Right cardiac atrium (tissue), 5 donors: ENCODE results near the gene CYFIP2. TPM values are rescaled to one million over a fixed set of nuclear protein-coding genes. Genes with fewer than 3 reads are reported as not detected.

Experiments
- ATAC-seq, 2 donors: fragments of 200-7000 bp; cut with Tn5 transposase; one replicate each; pipeline versions ENCODE4 v1.8.0 to v1.9.1; 2020; ENCODE audit warnings: moderate library complexity in 2 of 2, mild to moderate bottlenecking in 1 of 2
- DNase-seq, 3 donors: peaks; one replicate each; pipeline ENCODE4 v3.0.0-alpha.2; 2020
- H3K27ac ChIP-seq: one replicate; pipeline ENCODE4 v1.5.1; 2013; ENCODE audit warnings: mild to moderate bottlenecking, low read length, control low read depth, moderate library complexity
- H3K27me3 ChIP-seq: one replicate; pipeline ENCODE4 v1.6.1; 2013; ENCODE audit not compliant: control insufficient read depth, insufficient read depth
- H3K4me1 ChIP-seq: one replicate; pipeline ENCODE4 v1.6.1; 2013; ENCODE audit warnings: low read length; ENCODE audit not compliant: control insufficient read depth, insufficient read depth
- H3K4me3 ChIP-seq: one replicate; pipeline ENCODE4 v1.5.1; 2013; ENCODE audit warnings: low read length, control low read depth
- H3K9me3 ChIP-seq: one replicate; pipeline ENCODE4 v1.6.1; 2013; ENCODE audit warnings: low read length; ENCODE audit not compliant: control insufficient read depth
- WGBS: extraction: QIAGEN DNeasy Blood & Tissue Kit; methylation state at CpG from one replicate; pipeline ENCODE4 v1.1.7; 2013; 5-methylcytosine and 5-hydroxymethylcytosine counted together
- intact Hi-C, 4 donors: fragments of 100-400 bp; cut with DNase I; formaldehyde crosslinking; loops; one replicate each; pipeline versions ENCODE4 v1.11.0 to v1.14.0; 2022 to 2023
- polyA plus RNA-seq: library from polyadenylated mRNA; stranded (reverse); fragments of 200-250 nt; gene quantifications from one replicate; pipeline ENCODE4 v1.2.3, GENCODE V29; 2013
- total RNA-seq, 4 donors: library from RNA; stranded (reverse); fragmentation: NEBNext Ultra II Directional; extraction: Animal tissue kit (Norgen Biotek cat#: 25700); gene quantifications; one replicate each; pipeline ENCODE4 v1.2.1, GENCODE V29; 2021
- donor health status: healthy with polysubstance abuse.
- donor health status: DM: no; HTN: yes; CAD: no.
- donor health status: DM: no; HTN: no; CAD: no.
- donor health status: DM: no; HTN: yes; CAD: no; lungs with severe emphysema.
- donor health status: DM: yes; HTN: yes; CAD: no.

Gene CYFIP2
- total and polyA plus RNA-seq, 5 donors, result 27.4 to 43.8 (median 36.7) TPM

DNA sequence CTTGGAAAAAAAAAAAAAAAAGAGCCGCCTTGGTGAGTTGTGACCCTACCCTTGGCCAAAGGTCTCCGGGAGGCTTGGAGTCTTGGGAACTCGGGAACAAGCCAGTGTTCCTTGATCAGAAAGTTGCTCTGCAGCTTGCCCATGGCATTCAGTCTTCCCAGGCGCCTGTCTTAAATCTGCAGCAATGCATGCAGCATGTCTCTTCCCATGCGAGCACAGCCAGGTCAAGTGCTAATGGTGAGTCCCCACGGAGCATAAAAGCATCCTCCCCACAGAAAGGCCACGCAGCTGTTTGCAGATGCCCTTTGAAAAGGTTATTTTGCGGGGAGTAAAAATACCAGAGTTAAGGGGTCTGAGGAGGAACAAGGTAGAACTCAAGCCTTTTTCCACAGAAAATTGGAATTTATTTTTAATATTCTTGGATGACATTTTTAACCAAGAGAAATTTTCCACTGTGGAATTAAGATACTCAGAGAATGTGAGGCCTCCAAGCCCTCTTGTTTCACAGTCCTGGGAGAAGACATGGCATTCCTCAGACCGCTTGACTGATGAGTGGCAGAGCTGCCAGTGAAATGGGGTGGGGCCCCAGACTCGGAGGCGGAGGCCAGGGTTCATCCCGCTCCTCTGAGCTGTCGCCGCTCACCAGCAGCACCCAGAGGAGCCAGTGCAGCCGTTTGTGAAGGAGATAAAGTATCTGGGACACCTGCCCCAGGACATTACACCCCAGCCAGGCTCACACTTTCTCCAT lies 81.6 kb downstream of the CYFIP2 start:
- 52% methylated on average over 15 of the region's 15 CpGs for WGBS

DNA sequence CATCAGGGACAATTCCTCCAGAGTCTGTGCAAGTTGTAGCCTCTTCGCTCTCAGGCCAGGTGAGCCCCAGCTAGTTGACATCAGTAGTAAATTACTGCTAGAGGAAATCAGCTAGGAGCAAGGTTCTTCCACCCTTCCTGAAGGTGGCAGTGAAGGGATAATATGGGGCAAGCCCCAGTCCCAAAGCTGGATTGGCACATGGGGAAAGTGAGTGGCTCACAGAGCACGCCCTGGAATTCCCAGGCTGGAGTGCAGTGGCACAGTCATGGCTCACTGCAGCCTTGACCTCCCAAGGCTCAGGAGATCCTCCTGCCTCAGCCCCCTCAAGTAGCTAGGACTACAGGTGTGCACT lies 82.1 kb downstream of the CYFIP2 start:
- ATAC-seq (no peak), DNase-seq (no peak)
- no peaks in the 10 kb centered on the region for H3K4me1 ChIP-seq
- intact Hi-C loops, result loop anchor here in 1 of 4 donors (10.0 kb wide), 1 partner anchor 367 kb away; no protein-coding TSS in a partner anchor
- H3K27me3 ChIP-seq, result no peaks in the 10 kb centered on the region
- no peak overlapping the region for H3K4me3 ChIP-seq
- no peak overlapping the region for H3K27ac ChIP-seq
- 81% methylated on average over 2 of the region's 2 CpGs for WGBS
- no peaks in the 10 kb centered on the region for H3K9me3 ChIP-seq

More for the DNA sequence above, 81.6 kb downstream of the CYFIP2 start:
- no peaks in the 10 kb centered on the region for H3K9me3 ChIP-seq
- DNase-seq (peak in 1 of 3 donors; percentile 73), ATAC-seq (peak; percentile 62 to 90)
- intact Hi-C loops, result loop anchor here in 1 of 4 donors (10.0 kb wide), 1 partner anchor 367 kb away; no protein-coding TSS in a partner anchor
- no peak overlapping the region for H3K4me3 ChIP-seq
- no peaks in the 10 kb centered on the region for H3K4me1 ChIP-seq
- H3K27ac ChIP-seq, result no peak overlapping the region
- no peaks in the 10 kb centered on the region for H3K27me3 ChIP-seq

DNA sequence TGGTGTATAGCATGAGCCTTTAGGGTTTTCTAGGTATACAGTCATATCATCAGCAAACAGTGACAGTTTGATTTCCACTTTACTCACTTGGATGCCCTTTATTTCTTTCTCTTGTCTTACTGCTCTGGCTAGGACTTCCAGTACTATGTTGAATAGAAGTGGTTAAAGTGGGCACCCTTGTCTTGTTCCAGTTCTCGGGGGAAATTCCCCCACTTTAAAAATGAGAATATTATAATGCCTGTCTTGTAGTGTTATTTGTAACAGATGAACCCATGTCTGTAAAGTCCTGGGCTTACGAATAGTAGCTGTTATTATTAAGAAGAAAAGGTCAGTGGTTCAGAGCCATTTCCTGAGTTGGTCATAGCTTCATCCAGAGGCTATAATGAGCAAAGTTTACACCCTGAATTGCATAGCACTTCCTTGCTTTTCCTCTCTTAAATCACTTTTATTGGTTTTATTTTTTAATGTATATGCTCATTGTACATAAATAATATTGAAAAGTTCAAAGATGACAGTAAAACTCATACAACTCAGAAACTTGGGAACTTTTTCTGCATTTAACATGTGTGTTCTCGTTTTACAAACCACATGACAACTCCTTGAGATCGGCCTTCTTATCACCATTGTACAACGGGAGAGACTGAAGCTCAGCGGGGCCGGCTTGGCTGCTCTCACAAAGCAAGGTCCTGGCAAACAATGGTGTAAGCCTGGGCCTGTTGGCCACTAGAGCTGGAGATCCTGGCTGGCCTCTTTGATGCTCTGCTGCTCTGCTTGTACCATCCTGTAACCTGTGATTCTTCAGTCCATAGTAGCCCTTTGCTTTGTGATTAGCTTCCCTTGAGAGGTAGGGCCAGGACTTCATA lies 85.2 kb downstream of the CYFIP2 start:
- DNase-seq, result no peak
- WGBS, result 50% methylated on average over 7 of the region's 7 CpGs
- no peaks in the 10 kb centered on the region for H3K27me3 ChIP-seq
- no peak overlapping the region for H3K4me3 ChIP-seq
- H3K4me1 ChIP-seq, result no peaks in the 10 kb centered on the region
- H3K27ac ChIP-seq, result no peak overlapping the region
- H3K9me3 ChIP-seq, result no peaks in the 10 kb centered on the region
- no peak for ATAC-seq
- intact Hi-C loops, result no loop called here

DNA sequence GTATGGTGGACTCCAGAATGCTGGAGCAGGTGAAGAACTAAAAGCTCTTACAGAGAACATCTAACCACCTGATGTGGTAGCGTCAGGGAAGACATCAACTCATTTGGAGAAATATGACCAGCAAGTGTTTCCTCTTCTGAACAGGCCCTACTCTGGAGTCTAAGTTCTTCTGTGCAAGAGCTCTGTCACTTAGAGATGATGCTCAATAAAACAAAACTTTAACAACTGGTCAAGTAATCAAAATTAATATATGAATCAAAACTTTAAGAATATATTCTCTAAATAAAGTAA lies 85.8 kb downstream of the CYFIP2 start:
- Histone ChIP-seq H3K27me3 (no peaks in the 10 kb centered on the region), H3K4me1 (no peaks in the 10 kb centered on the region), H3K27ac (no peak overlapping the region), H3K4me3 (no peak overlapping the region), H3K9me3 (no peaks in the 10 kb centered on the region)
- no peak for ATAC-seq
- WGBS, result 93% methylated on average over 1 of the region's 1 CpG
- DNase-seq, result no peak
- intact Hi-C loops, result no loop called here

DNA sequence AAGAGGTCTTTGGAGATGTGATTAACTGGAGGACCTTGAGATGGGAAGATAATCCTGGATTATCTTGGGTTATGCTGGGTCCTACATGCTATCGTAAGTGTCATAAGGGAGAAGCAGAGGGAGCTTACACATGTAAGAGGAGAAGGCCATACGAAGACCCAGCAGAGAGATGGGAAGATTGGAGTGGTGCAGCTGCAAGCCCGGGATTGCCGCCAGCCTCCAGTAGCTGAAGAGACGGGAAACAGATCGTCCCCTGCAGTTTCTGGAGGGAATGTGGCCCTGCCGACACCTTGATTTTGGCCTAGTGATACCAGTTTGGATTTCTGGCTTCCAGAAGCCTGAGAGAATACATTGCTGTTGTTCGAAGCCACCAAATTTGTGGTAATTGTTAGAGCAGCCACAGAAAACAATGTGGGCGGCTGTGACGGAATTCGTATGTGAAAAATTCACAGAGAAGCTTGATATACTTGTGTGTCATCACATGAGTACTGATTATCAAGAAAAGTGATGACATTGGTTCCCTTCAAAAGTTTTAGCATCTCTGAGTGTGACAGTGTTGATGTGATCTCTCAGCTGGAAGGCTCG lies 86.9 kb downstream of the CYFIP2 start:
- DNase-seq, result no peak
- Histone ChIP-seq H3K4me3 (no peak overlapping the region), H3K27ac (no peak overlapping the region), H3K4me1 (no peaks in the 10 kb centered on the region), H3K27me3 (no peaks in the 10 kb centered on the region), H3K9me3 (no peaks in the 10 kb centered on the region)
- intact Hi-C loops, result no loop called here
- 61% methylated on average over 12 of the region's 12 CpGs for WGBS
- peak in 1 of 2 donors; percentile 15 for ATAC-seq

DNA sequence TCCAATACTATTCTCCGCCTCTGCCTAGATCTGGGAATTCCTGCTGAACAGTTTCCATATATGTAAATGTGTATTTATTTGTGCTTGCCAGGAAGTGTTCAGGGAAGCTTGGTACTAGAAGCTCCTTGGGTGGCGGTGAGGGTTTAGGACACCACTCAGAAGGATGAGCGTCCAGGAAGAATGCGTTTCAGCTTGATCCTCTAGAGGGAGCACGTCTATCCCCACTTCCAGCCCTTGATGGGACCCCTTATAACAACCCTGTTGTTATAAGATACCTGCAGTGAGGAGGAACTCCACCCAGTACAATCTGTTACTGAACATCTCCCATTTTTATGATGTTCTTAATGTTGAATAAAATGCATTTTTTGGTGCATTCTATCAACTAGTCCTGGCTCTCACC lies 88.9 kb downstream of the CYFIP2 start:
- DNase-seq, result no peak
- ATAC-seq, result no peak

DNA sequence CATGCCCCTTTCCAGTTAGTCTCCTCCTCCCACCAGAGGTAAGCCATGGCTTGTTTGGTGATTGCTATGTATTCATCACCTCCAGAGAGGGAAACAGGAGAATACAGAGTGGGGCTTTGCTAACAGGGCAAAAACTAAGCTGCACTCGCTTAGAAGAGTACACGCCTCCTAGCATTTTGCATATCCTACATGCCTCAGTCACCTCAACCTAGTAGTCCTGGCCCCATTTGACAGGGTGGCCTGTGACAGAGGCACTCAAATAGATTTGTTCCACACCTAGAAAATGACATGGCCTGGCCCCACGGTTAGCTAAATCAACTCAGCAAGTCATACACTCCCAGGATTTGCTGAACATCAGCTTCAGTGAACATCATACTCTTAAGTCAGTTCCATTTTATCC lies 90.7 kb downstream of the CYFIP2 start:
- intact Hi-C loops, result no loop called here
- Histone ChIP-seq H3K27ac (no peak overlapping the region), H3K9me3 (no peaks in the 10 kb centered on the region), H3K4me1 (peaks cover under 1% of the 10 kb centered on the region), H3K4me3 (no peak overlapping the region), H3K27me3 (no peaks in the 10 kb centered on the region)
- ATAC-seq (no peak), DNase-seq (no peak)
- 96% methylated on average over 3 of the region's 3 CpGs for WGBS

More for the DNA sequence above, 88.9 kb downstream of the CYFIP2 start:
- no peaks in the 10 kb centered on the region for H3K27me3 ChIP-seq
- no peaks in the 10 kb centered on the region for H3K4me1 ChIP-seq
- intact Hi-C loops, result no loop called here
- WGBS, result 77% methylated on average over 5 of the region's 5 CpGs
- H3K9me3 ChIP-seq, result no peaks in the 10 kb centered on the region
- no peak overlapping the region for H3K4me3 ChIP-seq
- H3K27ac ChIP-seq, result no peak overlapping the region

DNA sequence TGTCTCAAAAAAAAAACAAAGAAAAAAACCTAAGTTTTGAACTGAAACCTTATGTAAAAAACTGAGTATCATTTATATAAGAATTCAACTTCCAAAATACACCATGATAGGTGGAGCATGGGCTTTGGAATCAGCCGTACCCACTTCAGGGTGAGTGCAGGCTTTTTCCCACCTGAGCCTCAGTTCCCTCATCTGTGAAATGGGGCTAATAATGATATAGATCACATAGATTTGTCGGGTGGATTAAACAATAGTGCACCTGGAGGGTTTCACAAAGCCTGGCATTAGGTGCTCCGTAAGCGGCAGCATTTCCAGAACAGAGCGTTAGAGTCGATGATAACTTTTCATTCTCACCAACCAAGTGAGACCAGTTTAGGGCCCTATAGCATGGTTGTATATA lies 91.9 kb downstream of the CYFIP2 start:
- Histone ChIP-seq H3K4me3 (no peak overlapping the region), H3K9me3 (no peaks in the 10 kb centered on the region), H3K27ac (no peak overlapping the region), H3K4me1 (peaks cover 2% of the 10 kb centered on the region), H3K27me3 (no peaks in the 10 kb centered on the region)
- intact Hi-C loops, result no loop called here
- WGBS, result 96% methylated on average over 6 of the region's 6 CpGs
- DNase-seq (no peak), ATAC-seq (no peak)

DNA sequence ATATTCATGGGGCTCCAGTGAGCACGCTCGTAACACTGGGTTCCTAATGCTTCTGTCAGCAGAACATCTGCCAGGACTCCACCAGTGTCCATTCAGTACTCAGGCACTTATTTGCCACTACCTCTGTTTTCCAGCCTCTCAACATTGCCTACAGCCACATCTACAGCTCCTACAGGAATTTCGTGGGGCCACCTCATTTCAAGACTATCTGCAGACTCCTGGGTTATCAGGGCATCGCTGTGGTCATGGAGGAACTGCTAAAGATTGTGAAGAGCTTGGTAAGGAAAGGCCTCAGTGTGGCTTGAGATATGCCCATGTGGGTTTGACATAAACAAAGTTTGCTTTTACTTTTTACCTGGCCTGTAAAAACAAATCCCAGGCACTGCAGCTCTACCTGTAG lies 92.9 kb downstream of the CYFIP2 start:
- no peak for DNase-seq
- 83% methylated on average over 4 of the region's 4 CpGs for WGBS
- no peaks in the 10 kb centered on the region for H3K9me3 ChIP-seq
- no peak overlapping the region for H3K4me3 ChIP-seq
- no peaks in the 10 kb centered on the region for H3K27me3 ChIP-seq
- H3K4me1 ChIP-seq, result peaks cover 2% of the 10 kb centered on the region
- intact Hi-C loops, result no loop called here
- H3K27ac ChIP-seq, result no peak overlapping the region
- ATAC-seq, result no peak

DNA sequence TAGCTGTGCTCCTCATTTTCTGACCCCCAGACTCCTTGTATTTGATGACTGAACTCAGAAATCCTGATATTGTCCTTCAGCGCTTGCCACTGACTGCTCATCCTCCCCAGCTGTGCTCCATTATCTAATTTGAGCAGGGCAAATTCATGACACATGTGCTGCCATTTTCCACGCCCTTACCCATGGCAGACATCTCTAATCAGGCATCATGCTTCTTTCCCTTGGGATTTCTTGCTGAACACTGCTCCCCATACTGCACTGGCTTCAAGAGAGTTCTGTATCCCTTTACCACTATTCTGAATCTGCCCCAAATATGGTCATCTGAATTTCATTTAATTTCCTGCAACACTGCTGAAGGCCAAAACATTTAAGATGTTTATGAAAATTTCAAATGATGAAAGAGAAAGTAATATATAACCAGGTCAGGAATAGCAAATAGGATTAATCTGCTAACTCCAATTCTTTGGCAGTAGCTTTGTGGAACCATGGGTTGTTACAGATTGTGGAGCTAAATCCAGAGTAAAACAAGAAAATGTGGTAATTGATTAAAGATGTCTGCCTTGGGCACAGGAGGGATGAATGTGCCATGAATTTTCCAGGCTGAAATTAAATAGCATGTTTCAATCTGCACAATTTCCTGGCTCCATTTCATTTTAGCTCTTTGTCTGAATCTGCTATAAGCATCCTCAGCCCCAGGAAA lies 93.6 kb downstream of the CYFIP2 start:
- intact Hi-C loops, result loop anchor here in 1 of 4 donors (10.0 kb wide), 1 partner anchor 115 kb away; no protein-coding TSS in a partner anchor

More for the DNA sequence above, 93.6 kb downstream of the CYFIP2 start:
- ATAC-seq (no peak), DNase-seq (no peak)
- Histone ChIP-seq H3K27ac (no peak overlapping the region), H3K4me1 (peaks cover 2% of the 10 kb centered on the region), H3K4me3 (no peak overlapping the region), H3K9me3 (no peaks in the 10 kb centered on the region), H3K27me3 (no peaks in the 10 kb centered on the region)
- WGBS, result 95% methylated on average over 2 of the region's 2 CpGs
